WTC11 (cell line): ENCODE data around the gene DHX9. TPM values are rescaled to one million over a fixed set of nuclear protein-coding genes. Genes with fewer than 3 reads are reported as not detected.

ENCODE experiments used
- ATAC-seq: fragments of 200-7000 bp; cut with Tn5 transposase; 2 replicates; pipeline ENCODE4 v1.10.0; 2021; ENCODE audit warnings: mild to moderate bottlenecking, moderate library complexity
- CTCF ChIA-PET: fragments of 300-600 bp; sonication (Branson Sonifier 250); formaldehyde crosslinking; loops from one replicate; lab custom pipeline; 2021; ENCODE audit warnings: antibody characterized with exemption; lab: Charles Lee
- POLR2A ChIA-PET: fragments of 350-600 bp; sonication (Branson Sonifier 250); formaldehyde crosslinking; loops from one replicate; lab custom pipeline; 2021; ENCODE audit warnings: antibody characterized with exemption; lab: Charles Lee
- DNase-seq: peaks from one replicate; pipeline ENCODE4 v3.0.0; 2021; ENCODE audit warnings: low spot score
- H3K27ac Mint-ChIP-seq: 2 replicates; pipeline ENCODE4 v1.8.0; 2021; ENCODE audit warnings: mixed read lengths
- H3K27me3 Mint-ChIP-seq: 2 replicates; pipeline ENCODE4 v1.8.0; 2021; ENCODE audit warnings: low read depth, mild to moderate bottlenecking, moderate library complexity, mixed read lengths
- H3K36me3 Mint-ChIP-seq: 2 replicates; pipeline ENCODE4 v1.8.0; 2021; ENCODE audit warnings: mixed read lengths
- H3K4me1 Mint-ChIP-seq: 2 replicates; pipeline ENCODE4 v1.8.0; 2022; ENCODE audit warnings: mixed read lengths
- H3K4me3 Mint-ChIP-seq: 2 replicates; pipeline ENCODE4 v1.8.0; 2021; ENCODE audit warnings: mild to moderate bottlenecking, moderate library complexity, mixed read lengths
- H3K9me3 Mint-ChIP-seq: 2 replicates; pipeline ENCODE4 v1.8.0; 2021; ENCODE audit warnings: mixed read lengths
- ARID4B ChIP-seq: sonication (generic); formaldehyde crosslinking; IDR thresholded peaks from 2 replicates; pipeline ENCODE4 v1.8.0; 2023; ENCODE audit warnings: missing genetic modification reagents, mild to moderate bottlenecking, borderline replicate concordance
- ATF1 ChIP-seq: sonication (generic); formaldehyde crosslinking; IDR thresholded peaks from 2 replicates; pipeline ENCODE4 v1.8.1; 2023; ENCODE audit warnings: mild to moderate bottlenecking, moderate library complexity, missing genetic modification reagents
- ATF2 ChIP-seq: sonication (generic); formaldehyde crosslinking; IDR thresholded peaks from 2 replicates; pipeline ENCODE4 v1.8.1; 2022; ENCODE audit warnings: low read depth, missing genetic modification reagents, borderline replicate concordance
- CBFB ChIP-seq: sonication (generic); formaldehyde crosslinking; IDR thresholded peaks from 2 replicates; pipeline ENCODE4 v1.8.1; 2022; ENCODE audit warnings: mild to moderate bottlenecking, low read depth, missing genetic modification reagents
- ELF4 ChIP-seq: sonication (generic); formaldehyde crosslinking; IDR thresholded peaks from 2 replicates; pipeline ENCODE4 v1.8.1; 2022; ENCODE audit warnings: low read depth, mild to moderate bottlenecking, moderate library complexity, missing genetic modification reagents
- ESRRA ChIP-seq: sonication (generic); formaldehyde crosslinking; IDR thresholded peaks from 2 replicates; pipeline ENCODE4 v1.8.1; 2022; ENCODE audit warnings: mild to moderate bottlenecking, missing genetic modification reagents, borderline replicate concordance
- IRF1 ChIP-seq: sonication (generic); formaldehyde crosslinking; IDR thresholded peaks from 2 replicates; pipeline ENCODE4 v1.8.0; 2023; ENCODE audit warnings: missing genetic modification reagents
- MAX ChIP-seq: sonication (generic); formaldehyde crosslinking; IDR thresholded peaks from 2 replicates; pipeline ENCODE4 v1.8.0; 2022; ENCODE audit warnings: mild to moderate bottlenecking, missing genetic modification reagents
- NFATC4 ChIP-seq: fragments of 250-450 bp; sonication (Bioruptor Pico); IDR thresholded peaks from 2 replicates; pipeline ENCODE4 v1.9.0; 2021; ENCODE audit warnings: mild to moderate bottlenecking
- NR1H2 ChIP-seq: sonication (generic); formaldehyde crosslinking; IDR thresholded peaks from 2 replicates; pipeline ENCODE4 v1.9.0; 2021; ENCODE audit warnings: mild to moderate bottlenecking, moderate library complexity, missing genetic modification reagents
- OVOL2 ChIP-seq: fragments of 250-450 bp; sonication (Bioruptor Pico); IDR thresholded peaks from 2 replicates; pipeline ENCODE4 v1.9.0; 2021; ENCODE audit warnings: mild to moderate bottlenecking, borderline replicate concordance
- PRDM15 ChIP-seq: sonication (generic); formaldehyde crosslinking; IDR thresholded peaks from 2 replicates; pipeline ENCODE4 v1.8.0; 2022; ENCODE audit warnings: missing genetic modification reagents
- RORB ChIP-seq: fragments of 250-450 bp; sonication (Bioruptor Pico); IDR thresholded peaks from 2 replicates; pipeline ENCODE4 v1.9.0; 2021; ENCODE audit warnings: mild to moderate bottlenecking
- SMAD3 ChIP-seq: sonication (generic); formaldehyde crosslinking; IDR thresholded peaks from 2 replicates; pipeline ENCODE4 v1.8.0; 2022; ENCODE audit warnings: missing genetic modification reagents, mild to moderate bottlenecking, borderline replicate concordance
- USF1 ChIP-seq: sonication (generic); formaldehyde crosslinking; IDR thresholded peaks from 2 replicates; pipeline ENCODE4 v1.8.0; 2022; ENCODE audit warnings: mild to moderate bottlenecking, missing genetic modification reagents
- ZNF219 ChIP-seq: sonication (generic); formaldehyde crosslinking; IDR thresholded peaks from 2 replicates; pipeline ENCODE4 v1.8.0; 2023; ENCODE audit warnings: missing genetic modification reagents, mild to moderate bottlenecking, borderline replicate concordance
- ZNF232 ChIP-seq: sonication (generic); formaldehyde crosslinking; IDR thresholded peaks from 2 replicates; pipeline ENCODE4 v1.8.0; 2022; ENCODE audit warnings: mild to moderate bottlenecking, missing genetic modification reagents
- ZNF396 ChIP-seq: fragments of 250-450 bp; sonication (Bioruptor Pico); IDR thresholded peaks from 2 replicates; pipeline ENCODE4 v1.8.0; 2021; ENCODE audit warnings: mild to moderate bottlenecking, moderate library complexity, borderline replicate concordance
- ZNF671 ChIP-seq: fragments of 250-450 bp; sonication (Bioruptor Pico); IDR thresholded peaks from 2 replicates; pipeline ENCODE4 v1.8.0; 2021; ENCODE audit warnings: mild to moderate bottlenecking
- total RNA-seq: library from RNA; stranded (reverse); gene quantifications from 3 replicates; pipeline ENCODE4 v1.2.3, GENCODE V29; 2021

Gene DHX9
- total RNA-seq, 1 experiment from 2014 or later, result 280 TPM

GRCh38 chr1:182835806-182836205, 3.3 kb upstream of the DHX9 start:
- ATAC-seq (no peak), DNase-seq (no peak)
- no peaks in the 10 kb centered on the region for H3K27me3 Mint-ChIP-seq
- H3K36me3 Mint-ChIP-seq, result peaks cover 11% of the 10 kb centered on the region
- TF ChIP-seq ATF1 (CRISPR knock-in tag) (no peak), MAX (CRISPR knock-in tag) (no peak), SMAD3 (CRISPR knock-in tag) (no peak), ATF2 (no peak), ARID4B (no peak), ESRRA (CRISPR knock-in tag) (no peak), CBFB (CRISPR knock-in tag) (no peak), ZNF232 (no peak), RORB (CRISPR knock-in tag) (no peak), USF1 (CRISPR knock-in tag) (no peak), IRF1 (CRISPR knock-in tag) (no peak), PRDM15 (CRISPR knock-in tag) (no peak), NR1H2 (CRISPR knock-in tag) (no peak), ZNF396 (CRISPR knock-in tag) (no peak), ZNF219 (no peak), ELF4 (no peak), NFATC4 (CRISPR knock-in tag) (no peak), ZNF671 (CRISPR knock-in tag) (no peak), OVOL2 (CRISPR knock-in tag) (no peak)
- no peak overlapping the region for H3K4me3 Mint-ChIP-seq
- H3K4me1 Mint-ChIP-seq, result peaks cover 11% of the 10 kb centered on the region
- no peak overlapping the region for H3K27ac Mint-ChIP-seq
- ChIA-PET CTCF (no interaction called here), POLR2A (no interaction called here)
- H3K9me3 Mint-ChIP-seq, result no peaks in the 10 kb centered on the region
